ENCODE measurements around the gene GIT2.

GRCh38 chr12:109932878-109933503 is 63.2 kb downstream of the GIT2 start:
- TF ChIP-seq DMAP1 (CRISPR knock-in tag; IDR thresholded peaks at IDR 0.05) = no peak
- TF ChIP-seq ZBTB49 (CRISPR knock-in tag; IDR thresholded peaks at IDR 0.05; ENCODE audit: borderline replicate concordance) = no peak
- no peak for TF ChIP-seq ZNF138 (CRISPR knock-in tag; IDR thresholded peaks at IDR 0.05; ENCODE audit: low read depth)
- TF ChIP-seq REST (IDR thresholded peaks at IDR 0.05; ENCODE audit: borderline replicate concordance in 1 of 2, low read depth in 1 of 2, low read length in 2 of 2) = no peak
- no peak for TF ChIP-seq NR2F2 (IDR thresholded peaks at IDR 0.05; ENCODE audit: borderline replicate concordance, low read depth)
- TF ChIP-seq CEBPB (IDR thresholded peaks at IDR 0.05; ENCODE audit: borderline replicate concordance, low read depth, low read length) = no peak
- no peak for TF ChIP-seq CTCF (CRISPR knock-in tag; IDR thresholded peaks at IDR 0.05)
- no peak for TF ChIP-seq KDM2A (CRISPR knock-in tag; IDR thresholded peaks at IDR 0.05; ENCODE audit: borderline replicate concordance, low read depth)
- TF ChIP-seq ZNF614 (CRISPR knock-in tag; IDR thresholded peaks at IDR 0.05; ENCODE audit: borderline replicate concordance) = no peak
- no peak for TF ChIP-seq HIVEP1 (CRISPR knock-in tag; IDR thresholded peaks at IDR 0.05)
- TF ChIP-seq RAD21 (CRISPR knock-in tag; IDR thresholded peaks at IDR 0.05) = no peak

All from HepG2 (cell line).